Retinal pigment epithelial cell (primary cell): ENCODE measurements around the gene GLT8D1.
A peak's percentile ranks its signal among the peaks of the same experiment; 100 is the strongest.

Source experiments
- DNase-seq: peaks from one replicate; pipeline ENCODE4 v3.0.0-alpha.2; 2010; ENCODE audit warnings: low read depth
- H3K4me3 ChIP-seq: 2 replicates; pipeline ENCODE4 v1.5.1; 2011; ENCODE audit warnings: mild to moderate bottlenecking, low read length, control low read depth, moderate library complexity
- TF ChIP-seq, protein P1 (sequence below): conservative IDR thresholded peaks from 2 replicates; pipeline ENCODE4 v1.5.1; 2011; ENCODE audit warnings: low read depth, low read length, control low read depth, inconsistent platforms

GLT8D1 gene

DNA sequence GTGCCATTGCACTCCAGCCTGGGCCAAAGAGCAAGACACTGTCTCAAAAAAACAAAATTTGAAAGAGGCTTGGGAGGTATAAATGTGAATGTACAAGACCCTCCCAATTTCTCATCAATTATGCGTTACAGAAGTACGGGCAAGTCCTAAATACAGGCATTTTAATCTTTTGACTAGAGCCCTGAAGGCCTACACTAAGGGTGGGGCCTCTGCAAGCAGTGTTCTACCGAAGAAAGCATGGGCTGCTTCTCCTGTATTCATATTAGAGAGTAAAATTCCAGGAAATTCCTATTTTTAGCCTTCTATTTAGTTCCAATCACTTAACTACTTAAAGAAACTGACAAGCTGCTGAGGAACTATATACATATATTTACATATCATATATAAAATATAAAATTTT is 45.5 kb downstream of the GLT8D1 start:
- DNase-seq: no peak
- TF ChIP-seq, protein P1, sequence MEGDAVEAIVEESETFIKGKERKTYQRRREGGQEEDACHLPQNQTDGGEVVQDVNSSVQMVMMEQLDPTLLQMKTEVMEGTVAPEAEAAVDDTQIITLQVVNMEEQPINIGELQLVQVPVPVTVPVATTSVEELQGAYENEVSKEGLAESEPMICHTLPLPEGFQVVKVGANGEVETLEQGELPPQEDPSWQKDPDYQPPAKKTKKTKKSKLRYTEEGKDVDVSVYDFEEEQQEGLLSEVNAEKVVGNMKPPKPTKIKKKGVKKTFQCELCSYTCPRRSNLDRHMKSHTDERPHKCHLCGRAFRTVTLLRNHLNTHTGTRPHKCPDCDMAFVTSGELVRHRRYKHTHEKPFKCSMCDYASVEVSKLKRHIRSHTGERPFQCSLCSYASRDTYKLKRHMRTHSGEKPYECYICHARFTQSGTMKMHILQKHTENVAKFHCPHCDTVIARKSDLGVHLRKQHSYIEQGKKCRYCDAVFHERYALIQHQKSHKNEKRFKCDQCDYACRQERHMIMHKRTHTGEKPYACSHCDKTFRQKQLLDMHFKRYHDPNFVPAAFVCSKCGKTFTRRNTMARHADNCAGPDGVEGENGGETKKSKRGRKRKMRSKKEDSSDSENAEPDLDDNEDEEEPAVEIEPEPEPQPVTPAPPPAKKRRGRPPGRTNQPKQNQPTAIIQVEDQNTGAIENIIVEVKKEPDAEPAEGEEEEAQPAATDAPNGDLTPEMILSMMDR: no peak
- no peak overlapping the region for H3K4me3 ChIP-seq

DNA sequence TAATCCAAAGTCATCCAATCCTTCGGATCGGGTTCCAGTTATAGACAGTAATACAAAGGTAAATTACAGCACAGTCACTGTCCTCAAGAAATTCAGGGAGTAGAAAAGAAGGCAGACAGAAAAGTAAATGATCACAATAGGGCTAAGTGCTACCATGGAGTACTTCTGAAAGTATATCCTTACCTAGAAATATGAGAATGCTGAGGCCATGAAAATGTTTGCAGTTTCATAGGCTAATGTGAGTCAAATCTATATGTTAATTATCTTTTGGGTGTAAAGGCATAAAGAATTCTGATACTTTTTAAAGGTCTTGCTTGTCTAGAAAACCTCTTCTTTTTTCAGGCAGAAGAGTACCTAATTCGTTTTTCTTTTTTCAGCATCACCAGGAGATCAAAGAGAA is 49.7 kb downstream of the GLT8D1 start:
- DNase-seq: no peak
- TF ChIP-seq, protein P1: no peak
- no peak overlapping the region for H3K4me3 ChIP-seq

DNA sequence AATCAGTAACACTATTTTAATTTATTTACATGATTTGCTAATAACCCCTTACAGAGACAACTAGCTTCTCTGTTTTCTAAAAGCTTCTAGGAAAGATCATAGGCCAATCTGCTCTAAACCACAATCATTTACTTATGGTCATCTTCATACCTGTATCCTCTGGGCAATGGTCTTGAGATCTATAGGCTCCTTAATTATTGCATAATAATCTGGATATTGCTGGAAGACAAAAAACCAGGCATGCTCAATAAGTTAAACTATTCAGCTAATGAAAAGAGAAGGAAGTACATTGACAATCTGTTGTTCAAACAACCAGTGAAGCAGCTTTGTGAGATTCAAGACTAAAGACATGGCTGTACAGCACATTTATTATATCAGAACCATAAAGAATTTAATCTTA is 54.0 kb downstream of the GLT8D1 start:
- TF ChIP-seq, protein P1: no peak
- no peak for DNase-seq
- no peak overlapping the region for H3K4me3 ChIP-seq

DNA sequence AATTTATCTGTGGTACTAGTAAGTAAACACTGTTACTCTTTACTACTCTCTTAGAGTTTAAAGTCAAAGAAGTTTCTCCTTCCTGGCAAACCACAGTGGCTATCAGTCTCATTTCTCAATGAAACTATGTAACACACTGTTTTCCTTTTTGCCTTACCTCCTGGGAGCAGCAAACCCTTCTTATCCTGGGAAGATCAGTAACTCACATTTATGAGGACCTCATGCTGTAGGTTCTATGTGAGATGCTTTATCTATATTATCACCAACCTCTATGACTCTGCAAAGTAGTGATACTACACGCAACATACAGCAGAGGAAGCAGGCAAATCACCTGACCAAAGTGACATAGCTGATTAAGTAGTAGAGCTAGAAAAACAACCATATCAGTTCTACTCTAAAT is 55.2 kb downstream of the GLT8D1 start:
- no peak for DNase-seq
- H3K4me3 ChIP-seq: no peak overlapping the region
- TF ChIP-seq, protein P1: no peak

DNA sequence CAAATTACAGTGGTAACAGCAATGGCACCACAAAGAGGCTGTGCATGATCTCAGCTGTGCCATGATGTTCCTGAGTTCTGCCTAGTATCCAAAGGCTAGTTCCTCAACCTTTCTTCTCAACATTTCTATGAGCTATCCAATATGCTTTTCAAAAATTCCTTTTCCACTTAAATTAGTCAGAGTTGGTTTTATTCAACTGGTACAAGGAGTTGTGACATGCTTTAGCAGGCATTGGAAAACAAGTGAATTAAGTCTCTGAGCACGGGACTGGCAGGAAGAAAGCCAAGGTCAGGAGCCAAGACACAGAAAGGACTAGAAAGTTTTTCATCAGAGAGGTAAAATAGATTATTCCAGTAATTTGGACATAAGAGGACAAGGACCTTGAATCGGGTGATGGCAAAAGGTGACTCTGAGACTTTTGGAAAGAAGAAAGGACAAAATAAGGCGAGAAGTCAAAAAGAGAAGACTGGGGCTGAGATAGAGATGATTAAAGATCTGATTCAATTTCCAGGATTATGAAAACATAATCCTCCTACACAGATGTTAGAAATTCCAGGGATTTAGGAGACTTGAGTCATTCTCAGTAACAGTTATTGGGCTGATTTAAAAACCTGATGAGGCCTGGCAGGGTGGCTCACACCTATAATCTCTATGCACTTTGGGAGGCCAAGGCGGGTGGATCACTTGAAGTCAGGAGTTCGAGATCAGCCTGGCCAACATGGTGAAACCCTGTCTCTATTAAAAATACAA is 56.0 kb downstream of the GLT8D1 start:
- TF ChIP-seq, protein P1: no peak

DNA sequence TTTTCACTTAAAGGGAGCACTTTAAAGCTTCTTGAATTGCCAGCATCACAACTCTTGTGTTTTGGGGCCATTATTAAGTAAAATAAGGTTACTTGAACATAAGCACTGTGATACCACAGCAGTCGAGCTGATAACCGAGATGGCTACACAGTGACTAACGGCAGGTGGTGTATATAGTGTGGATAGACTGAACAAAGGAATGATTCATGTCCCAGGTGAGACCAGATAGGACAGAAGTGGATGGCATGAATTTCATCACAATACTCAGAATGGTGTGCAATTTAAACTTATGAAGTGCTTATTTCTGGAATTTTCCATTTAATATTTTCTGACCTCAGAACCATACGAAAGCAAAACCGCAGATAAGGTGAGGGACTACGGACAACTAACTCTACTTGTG is 60.0 kb downstream of the GLT8D1 start:
- H3K4me3 ChIP-seq: no peak overlapping the region
- TF ChIP-seq, protein P1: no peak
- no peak for DNase-seq

More for the DNA sequence above, 56.0 kb downstream of the GLT8D1 start:
- peak; percentile 67 for DNase-seq
- no peak overlapping the region for H3K4me3 ChIP-seq
